Activated CD8-positive, alpha-beta memory T cell treated with anti-CD3 and anti-CD28 coated beads, Interleukin-2, amount 50 U/mL, for 1 hour (primary cell): Measurements from ENCODE around the gene LAMB4.
"Not testable (repeated sequence)": the region's sequence is repeated elsewhere in the genome, so short reads cannot be mapped to it uniquely, and the experiment has no call there.

Experiments used
- DNase-seq: peaks from one replicate; pipeline ENCODE4 v3.0.0-alpha.2; 2020; ENCODE audit errors: extremely low read depth

LAMB4 gene

DNA sequence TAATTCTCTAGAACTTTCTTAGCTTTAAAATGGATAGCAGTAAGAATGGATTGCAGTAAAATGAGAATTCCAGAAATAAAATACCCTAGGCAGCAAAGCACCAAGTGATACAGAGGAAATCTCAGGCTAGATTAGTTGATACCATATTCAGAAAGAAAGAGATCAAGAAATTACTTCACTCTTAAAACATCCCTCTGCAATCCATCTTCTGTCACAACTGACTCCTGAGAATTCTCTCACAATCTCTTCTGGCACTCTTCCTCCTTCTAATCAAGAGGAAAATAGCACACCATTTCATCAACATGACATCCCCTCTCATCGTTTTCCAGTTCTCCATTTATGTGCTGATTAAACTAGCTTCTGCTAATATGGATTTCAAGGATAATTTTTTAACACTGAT lies 85.0 kb downstream of the LAMB4 start:
- no peak for DNase-seq

DNA sequence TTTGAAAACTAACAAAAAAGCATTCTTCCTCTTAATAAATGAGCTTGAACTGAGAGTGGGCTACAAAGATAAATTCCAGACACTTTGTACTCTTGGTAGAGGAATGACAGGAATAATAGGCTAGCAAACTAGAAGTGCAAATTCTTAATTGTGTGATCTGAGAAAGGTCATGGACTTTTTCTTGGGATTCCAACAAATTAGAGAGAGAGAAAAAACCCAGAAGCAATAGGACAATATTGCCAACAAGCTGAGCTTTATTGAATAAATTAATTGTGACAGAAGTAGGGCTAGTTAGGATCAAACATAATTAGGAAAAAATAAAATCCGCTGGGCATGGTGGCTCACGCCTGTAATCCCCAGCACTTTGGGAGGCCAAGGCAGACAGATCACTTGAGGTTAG lies 85.8 kb downstream of the LAMB4 start:
- DNase-seq: no peak

DNA sequence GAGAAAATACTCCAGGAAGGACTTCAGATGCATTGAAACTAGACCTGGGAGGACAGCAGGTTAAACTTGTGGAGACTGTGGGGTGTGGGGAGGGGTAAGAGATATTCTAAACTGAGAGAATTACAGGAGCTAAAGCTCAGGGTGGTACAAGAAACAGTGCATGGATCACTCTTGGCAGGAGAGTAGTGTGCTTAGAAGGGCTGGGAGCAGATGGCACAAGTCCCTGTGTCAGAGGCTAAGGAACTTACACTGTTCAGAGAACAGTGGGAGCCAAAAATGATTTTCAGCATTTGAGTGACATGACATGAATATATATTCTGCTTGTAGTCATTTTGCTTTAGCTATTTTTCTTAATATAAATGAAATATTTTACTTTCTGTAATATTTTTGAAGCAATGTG lies 91.2 kb downstream of the LAMB4 start:
- no peak for DNase-seq

DNA sequence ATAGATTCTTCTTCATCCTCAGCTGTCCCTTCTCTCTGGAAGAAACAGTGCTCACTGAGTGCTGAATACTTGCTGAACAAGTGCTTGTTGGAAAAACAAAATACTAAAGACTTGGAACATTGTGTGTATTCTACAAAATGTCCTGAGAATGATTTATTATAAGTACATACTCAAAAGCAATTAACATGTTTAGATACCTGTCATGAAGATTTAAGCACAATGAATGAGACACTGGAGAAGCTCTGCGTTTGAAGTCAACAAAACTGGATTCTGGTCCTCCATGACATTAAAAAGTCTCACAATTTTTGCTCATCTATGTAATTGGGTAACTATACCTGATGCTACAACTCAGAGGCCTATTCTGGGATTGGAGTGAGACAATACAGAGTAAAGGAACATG lies 92.4 kb downstream of the LAMB4 start:
- DNase-seq: no peak

DNA sequence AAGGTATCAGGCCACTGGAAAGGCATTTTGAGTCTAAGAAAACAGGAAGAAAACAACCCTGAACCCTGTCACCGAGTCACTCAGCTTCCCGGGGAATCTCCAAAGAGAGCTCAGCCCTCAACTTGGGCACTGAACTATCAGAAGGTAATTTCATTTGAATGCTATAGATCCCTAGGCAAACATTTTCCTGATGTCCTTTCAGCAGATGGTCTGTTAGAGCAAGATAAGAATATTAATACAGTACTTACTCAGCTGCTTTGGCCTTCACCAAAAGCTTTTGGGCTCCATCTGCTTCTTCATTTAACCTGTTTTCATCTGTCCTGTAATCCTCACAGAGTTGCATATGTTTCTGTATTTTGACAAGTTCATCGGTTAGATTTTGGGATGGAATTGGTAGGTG lies 93.0 kb downstream of the LAMB4 start:
- DNase-seq: no peak

DNA sequence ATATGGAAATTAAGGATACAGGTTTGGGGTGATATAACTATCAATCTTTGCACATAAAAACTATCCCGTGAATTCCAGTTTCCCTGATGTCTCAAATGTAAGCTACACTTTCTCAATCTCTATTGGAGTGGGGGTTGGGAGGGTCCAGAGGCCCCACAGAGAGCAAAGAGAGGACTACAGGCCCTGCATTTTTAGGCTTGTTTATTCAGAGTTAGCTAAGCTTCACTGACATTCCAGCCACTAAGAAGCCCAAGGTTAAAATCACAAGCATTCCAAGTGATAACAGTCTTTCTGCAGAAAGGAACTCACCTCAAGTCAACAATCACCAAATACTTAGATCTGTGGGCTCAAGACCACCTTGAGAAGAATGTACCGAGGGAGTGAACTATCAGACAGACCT lies 95.6 kb downstream of the LAMB4 start:
- no peak for DNase-seq

DNA sequence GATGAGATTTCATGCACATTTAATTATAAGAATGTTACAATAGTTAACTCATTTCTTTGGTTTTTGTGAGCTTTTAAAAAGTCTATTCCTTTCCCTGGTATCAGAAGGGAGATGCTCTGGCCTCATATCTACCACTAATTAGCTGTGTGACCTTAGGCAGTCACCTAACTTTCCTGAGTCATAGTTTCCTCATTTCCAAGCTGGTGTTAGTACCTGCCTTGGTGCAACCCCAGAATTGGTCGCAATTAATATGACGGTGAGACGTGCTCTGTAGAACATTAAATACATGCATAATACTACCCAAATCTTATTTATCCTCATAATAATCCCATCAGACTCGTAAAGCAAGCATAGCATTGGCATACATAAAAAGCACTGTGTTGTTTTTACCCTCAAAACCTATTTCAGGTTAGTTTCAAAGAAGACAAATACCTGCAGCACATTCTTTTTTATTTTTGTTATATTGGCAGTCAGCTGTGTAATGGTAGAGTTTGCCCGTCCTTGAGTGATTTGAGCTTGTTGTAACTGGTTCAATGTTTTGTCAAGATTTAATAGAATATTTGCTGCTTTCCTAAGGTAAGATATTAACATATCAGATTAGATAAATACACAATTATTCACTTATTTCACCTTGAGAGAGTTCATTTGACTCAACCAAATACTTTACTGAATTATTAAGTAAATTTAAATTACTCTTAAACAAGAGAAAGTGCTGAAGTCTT lies 96.2 kb downstream of the LAMB4 start:
- no peak for DNase-seq

DNA sequence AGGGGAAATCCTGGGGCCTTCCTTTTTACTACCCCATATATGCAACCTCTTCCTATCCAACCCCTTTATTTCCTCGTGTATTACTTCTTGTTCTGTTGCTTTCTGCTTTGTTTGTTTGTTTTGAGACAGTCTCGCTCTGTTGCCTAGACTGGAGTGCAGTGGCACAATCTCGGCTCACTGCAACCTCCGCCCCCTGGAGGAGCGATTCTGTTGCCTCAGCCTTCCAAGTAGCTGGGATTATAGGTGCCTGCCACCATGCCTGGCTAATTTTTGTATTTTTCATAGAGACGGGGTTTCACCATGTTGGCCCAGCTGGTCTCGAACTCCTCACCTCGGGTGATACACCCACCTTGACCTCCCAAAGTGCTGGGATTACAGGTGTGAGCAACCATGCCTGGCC lies 96.9 kb downstream of the LAMB4 start:
- not testable (repeated sequence) for DNase-seq

DNA sequence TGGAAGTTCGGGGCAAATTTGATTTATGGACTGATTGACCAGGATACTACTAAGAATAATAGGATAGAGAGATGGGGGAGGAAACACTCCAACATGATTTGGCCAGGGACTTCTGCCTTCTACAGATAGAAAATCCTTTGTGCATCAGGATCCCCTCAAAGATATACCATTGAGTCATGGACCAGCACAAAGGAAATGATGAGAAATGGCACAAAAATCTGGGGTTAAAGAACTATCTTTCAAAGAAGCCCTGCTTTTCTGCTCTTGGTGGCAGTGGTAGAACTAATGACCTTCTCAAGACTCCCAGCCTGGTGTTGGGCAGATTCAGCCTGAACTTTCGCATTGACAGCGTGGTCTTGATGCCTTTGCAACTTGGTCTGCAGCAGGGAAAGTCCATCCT lies 99.6 kb downstream of the LAMB4 start:
- DNase-seq: no peak

DNA sequence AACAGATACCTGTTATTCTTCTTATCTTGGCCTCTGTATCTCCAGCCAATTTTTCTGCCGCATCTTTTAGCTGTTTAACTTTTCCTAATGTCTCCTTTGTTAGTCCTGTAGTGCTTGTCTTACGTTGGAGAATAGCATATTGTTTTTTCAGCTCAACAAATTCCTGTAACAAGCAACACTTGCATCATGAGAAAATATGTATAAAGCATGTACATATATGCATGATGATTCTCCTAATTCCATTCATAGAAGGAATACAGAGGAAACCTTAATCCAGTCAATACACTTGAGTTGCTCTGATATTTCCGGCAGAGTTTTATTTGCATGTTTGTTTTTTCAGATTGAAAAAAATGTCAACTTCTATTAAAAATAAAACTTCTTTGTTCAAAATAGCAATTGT lies 101.1 kb downstream of the LAMB4 start:
- no peak for DNase-seq

DNA sequence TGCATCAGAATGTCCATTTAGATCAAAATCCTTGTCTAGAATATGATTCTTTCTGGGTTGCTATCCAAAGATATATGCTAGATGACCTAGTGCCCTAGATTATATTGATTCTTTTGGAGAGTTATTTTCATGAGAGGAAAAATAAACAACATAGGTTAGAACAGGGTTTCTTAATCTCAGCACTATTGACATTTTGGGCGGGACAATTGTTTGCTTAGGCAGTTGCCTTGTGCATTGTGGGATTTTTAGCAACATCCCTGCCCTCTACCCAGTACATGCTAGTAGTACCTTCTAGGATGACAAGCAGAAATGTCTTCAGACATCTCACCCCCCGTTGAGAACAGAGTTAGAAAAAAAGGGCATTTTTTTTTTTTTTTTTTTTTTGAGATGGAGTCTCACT lies 102.0 kb downstream of the LAMB4 start:
- DNase-seq: no peak

DNA sequence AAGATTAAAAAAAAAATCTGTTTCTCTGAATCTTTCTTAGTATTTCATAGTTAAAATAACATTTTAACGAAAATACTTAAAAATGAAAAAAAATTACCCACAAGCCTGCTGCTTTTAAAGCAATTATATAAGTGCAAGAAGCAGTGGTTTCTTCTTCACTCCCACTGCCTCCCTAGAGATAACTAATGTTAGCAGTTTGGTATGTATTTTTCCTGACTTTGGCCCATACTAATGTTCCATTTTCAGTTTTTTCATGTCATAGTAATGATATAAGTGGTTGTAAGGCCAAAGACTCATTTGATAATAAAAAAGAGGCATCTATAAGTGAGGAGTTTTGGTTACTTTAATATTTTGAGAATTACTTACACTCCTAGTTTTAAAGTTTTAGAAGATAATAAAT lies 102.9 kb downstream of the LAMB4 start:
- no peak for DNase-seq

DNA sequence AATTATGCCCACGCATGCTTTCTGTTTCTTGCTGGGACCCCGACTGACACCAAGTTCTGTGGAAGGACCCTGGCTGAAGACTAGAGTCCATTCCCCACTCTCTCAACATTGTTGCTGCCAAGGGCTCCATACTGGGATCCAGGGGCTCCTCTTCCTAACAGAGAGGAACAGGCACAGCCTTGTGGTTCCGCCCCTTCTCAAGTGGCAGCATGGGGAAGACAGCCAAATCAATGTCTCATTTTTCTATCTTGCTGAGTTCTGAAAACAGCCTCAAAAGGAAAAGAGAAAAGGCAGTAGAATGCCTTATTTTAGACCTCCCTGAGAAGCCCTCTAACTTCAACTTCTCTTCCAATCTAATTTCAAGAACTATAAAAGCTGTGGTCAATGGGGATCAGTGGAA lies 103.5 kb downstream of the LAMB4 start:
- no peak for DNase-seq

DNA sequence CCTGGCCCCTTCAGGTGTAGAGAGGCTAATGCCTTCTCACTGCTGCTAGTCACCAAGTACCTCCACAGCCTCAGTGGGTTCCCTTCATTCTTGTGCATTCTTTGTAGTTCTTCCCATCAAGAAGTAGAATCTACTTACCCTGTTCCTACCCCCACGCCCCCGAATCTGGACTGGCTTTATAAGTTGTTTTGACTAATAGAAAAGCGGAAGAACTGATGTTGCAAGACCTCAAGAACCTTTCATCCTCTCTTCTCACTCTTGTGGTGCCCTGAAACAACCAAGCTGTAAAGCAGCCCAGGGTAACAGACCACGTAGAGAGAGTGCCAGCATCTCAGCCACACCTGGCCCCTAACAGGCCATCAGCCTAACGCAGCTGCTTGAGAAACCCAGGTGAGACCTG lies 104.0 kb downstream of the LAMB4 start:
- no peak for DNase-seq

DNA sequence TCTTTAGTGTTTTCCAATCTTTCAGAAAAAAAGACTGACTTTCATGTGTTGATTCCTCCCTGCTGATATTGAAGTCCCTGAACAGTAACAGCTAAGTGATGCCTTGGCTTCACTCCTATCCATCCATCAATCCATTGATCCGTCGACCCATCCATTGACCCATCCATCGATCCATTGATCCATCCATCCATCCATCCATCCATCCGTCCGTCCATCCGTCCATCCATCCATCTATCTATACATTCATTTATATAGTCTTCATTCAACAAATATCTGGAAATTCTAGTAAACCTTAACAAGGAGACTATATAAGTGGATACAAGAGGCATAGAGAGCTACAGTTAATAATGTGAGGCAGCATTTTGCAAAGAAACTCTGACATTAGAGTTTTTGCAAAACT lies 105.6 kb downstream of the LAMB4 start:
- no peak for DNase-seq

DNA sequence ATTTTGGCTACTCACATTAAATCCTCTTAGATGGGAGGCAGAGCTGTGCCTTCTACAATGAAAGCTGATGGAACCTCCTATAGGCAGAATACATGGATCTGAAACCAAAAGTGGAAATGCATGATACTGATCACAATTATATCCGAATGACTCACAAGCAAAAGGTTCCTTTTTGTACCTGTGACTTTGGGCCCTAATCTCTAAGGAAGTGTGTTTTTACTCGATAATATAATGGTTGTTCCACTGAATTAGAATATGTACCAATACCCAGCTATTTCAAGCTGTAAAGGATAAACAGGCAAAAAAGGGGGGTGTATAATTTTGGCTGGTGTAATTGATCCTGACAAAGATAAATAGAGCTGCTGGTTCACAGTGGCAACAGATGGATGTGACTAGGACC lies 109.6 kb downstream of the LAMB4 start:
- DNase-seq: no peak

DNA sequence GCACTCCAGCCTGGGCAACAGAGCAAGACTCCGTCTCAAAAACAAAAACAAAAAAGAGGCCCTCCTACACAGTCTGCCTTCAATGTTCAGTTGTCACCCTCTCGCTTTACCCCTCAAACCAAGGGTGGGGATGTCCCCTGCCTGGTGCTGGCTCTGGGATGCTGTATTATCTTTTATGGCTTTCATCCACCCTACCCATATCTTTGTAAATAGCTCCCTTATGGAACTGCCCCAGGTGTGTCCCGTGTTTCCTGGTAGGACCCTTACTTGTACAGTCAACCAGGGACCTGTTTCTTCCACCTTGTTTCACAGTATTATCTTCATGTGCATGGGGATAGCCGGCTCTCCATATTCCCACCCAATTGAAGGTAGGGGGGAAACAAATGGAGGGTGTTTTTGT lies 111.5 kb downstream of the LAMB4 start:
- DNase-seq: no peak

DNA sequence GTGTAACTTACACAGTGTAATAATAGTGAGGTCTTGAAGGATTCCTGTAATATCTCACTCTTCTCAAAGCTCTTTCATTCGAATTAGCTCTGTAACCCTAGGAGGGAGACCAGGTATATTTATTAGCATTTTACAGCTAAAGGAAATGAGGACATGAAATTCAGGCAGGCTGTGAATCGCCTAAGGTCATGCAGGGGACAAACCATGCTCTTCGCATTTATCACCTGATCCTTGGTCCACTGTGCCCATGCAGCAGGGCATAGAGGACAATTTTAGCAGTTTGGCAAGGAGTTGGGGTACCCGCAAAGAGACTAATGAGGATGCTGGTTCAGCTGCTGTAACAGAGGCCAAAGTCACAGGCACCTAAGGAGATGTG lies 112.4 kb downstream of the LAMB4 start:
- no peak for DNase-seq

DNA sequence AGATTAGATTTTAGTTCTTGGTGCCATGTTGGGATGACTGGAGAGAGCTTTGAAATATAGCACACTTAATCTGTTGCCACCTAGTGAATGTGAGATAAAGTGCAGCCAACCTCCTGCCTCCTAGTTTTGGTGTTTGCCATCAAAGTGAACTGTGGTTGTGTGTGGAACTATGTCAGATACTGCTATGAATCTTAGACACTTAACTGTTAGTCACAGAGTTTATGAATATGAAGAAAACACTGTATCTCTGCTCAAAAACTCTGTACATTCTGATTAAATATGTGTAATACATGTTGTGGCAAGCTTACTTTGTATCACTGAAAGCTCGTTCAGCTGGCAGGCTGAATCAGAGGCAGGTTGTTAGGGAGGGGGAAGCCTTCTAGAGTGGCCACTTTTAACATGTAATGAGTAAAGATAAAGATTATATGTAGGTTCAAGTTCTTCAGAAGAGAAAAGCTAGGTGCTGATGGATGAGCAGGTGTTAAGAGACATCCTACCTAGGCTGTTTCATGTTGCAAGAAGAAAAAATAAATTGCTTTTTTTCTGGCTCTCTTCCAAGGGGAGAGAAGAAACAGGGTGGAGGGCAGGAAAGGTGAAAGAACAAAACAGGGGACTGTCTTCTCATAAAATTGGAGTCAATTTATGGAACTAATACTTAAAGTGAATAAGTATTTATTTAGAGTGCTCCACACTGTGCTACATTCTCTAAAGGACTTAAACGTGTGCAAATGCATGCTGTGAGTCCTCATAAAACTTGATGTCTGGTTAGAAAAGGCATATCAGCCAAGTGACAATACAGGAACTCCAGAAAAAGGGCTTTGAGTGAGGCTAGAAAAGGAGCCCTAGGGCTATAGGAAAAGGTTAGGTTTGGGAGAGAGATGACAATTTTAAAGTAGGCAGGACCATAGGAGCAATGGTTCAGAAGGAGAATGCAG lies 113.1 kb downstream of the LAMB4 start:
- DNase-seq: no peak

DNA sequence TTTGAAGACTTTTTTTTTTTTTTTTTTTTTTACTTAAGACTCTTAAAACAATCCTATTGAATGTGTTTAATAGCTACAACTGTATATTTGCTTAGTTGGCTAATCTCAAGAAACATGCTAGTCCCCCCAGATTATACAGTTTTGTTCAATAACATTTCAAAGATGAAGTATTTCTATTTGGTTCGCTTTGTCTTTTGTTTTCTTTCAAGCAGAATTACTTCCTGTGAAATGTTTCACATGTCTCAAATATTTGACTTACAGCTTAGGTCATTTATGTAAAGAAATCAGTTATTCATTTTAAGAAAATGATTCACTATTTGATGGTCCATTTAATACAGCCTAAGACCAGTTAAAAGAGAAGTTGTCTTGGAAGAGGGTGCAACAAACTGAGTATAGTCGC lies 114.4 kb downstream of the LAMB4 start:
- DNase-seq: no peak

DNA sequence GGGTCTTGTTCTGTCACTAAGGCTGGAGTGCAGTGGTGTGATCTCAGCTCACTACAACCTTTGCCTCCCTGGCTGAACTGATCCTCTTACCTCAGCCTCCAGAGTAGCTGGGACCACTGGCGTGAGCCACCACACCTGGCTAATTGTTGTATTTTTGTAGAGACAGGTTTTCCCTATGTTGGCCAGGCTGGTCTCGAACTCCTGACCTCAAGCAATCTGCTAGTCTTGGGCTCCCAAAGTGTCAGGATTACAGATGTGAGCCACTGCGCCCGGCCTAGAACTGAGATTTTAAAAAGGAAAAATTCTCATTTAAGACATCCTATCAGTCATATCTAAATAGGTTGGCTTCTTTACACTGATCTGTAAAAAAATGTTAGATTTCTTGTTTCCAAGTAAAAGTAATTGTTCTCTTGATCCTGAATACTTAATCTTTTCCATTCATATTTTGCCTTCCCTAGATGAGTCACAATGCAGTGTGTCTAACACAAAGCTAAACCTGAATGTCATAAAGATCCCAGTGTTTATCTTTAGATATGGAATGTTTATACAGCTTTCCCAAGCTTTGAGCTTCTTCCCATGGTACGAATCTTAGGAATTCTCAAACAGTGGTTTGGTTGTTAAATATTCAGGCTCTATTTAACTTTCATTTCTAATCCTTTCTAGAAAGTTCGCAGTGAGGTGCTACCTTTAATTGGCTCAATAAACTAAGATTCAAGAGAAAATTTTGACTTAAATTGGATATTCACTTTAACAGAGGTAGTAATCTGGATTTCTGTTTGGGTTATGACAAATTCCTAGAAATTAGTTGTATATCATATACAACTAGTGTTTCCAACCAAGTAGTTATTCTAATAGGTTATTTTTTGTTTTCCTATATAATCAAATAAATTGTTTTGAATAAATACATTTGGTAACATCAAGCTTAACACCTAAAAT lies 115.1 kb downstream of the LAMB4 start:
- DNase-seq: no peak

DNA sequence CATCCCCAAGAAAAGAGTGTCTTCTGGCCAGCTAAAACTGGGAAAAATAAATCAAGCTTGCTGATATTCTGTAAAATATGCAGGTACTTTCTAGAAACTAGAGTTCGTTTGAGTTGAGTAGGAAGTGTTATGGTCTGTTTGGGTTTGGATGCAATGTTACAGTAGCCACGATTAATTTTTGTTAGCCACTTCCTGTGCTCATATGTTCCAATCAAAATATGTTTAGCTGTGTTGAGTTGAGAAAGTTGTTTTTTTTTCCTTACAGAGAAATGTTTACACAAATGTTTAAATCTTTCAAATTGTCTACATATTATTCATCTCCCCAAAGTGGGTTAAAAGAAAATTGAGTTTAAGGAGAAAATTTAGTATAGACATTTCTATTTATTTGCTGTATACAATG lies 115.9 kb downstream of the LAMB4 start:
- no peak for DNase-seq
